HG03045 (cell line): ENCODE data around the gene CLNK.

ENCODE experiments used
- ATAC-seq: cut with Tn5 transposase; IDR thresholded peaks from one replicate; pipeline ENCODE4 v1.9.1; 2021; ENCODE audit warnings: mild to moderate bottlenecking, moderate library complexity; ENCODE audit not compliant: unreplicated experiment

The CLNK gene

GRCh38 chr4:10526429-10527222, 157.9 kb downstream of the CLNK start:
- no peak for ATAC-seq

- ATAC-seq, result no peak
Observed at GRCh38 chr4:10524196-10524833, 160.3 kb downstream of the CLNK start.

- ATAC-seq, result no peak
Observed at GRCh38 chr4:10521424-10521823, 163.1 kb downstream of the CLNK start.

GRCh38 chr4:10509733-10510132, 174.8 kb downstream of the CLNK start:
- no peak for ATAC-seq

- no peak for ATAC-seq
Observed at GRCh38 chr4:10506077-10506476, 178.5 kb downstream of the CLNK start.

- no peak for ATAC-seq
Observed at GRCh38 chr4:10504570-10505179, 179.9 kb downstream of the CLNK start.

- ATAC-seq, result no peak
Observed at GRCh38 chr4:10502717-10503116, 181.9 kb downstream of the CLNK start.

GRCh38 chr4:10500776-10501175, 183.8 kb downstream of the CLNK start:
- no peak for ATAC-seq

GRCh38 chr4:10496200-10496599, 188.4 kb downstream of the CLNK start:
- ATAC-seq, result no peak

GRCh38 chr4:10495651-10496050, 188.9 kb downstream of the CLNK start:
- no peak for ATAC-seq

GRCh38 chr4:10492464-10492863, 192.1 kb downstream of the CLNK start:
- no peak for ATAC-seq

- ATAC-seq, result no peak
Observed at GRCh38 chr4:10491401-10491800, 193.2 kb downstream of the CLNK start.

GRCh38 chr4:10490996-10491395, 193.6 kb downstream of the CLNK start:
- ATAC-seq, result no peak

- no peak for ATAC-seq
Observed at GRCh38 chr4:10482913-10483312, 201.7 kb downstream of the CLNK start.

GRCh38 chr4:10480616-10481015, 204.0 kb downstream of the CLNK start:
- ATAC-seq, result no peak

- no peak for ATAC-seq
Observed at GRCh38 chr4:10478621-10479020, 205.9 kb downstream of the CLNK start.

GRCh38 chr4:10470505-10470904, 214.1 kb downstream of the CLNK start:
- ATAC-seq, result no peak

GRCh38 chr4:10466161-10466560, 218.4 kb downstream of the CLNK start:
- no peak for ATAC-seq

GRCh38 chr4:10462876-10463275, 221.7 kb downstream of the CLNK start:
- no peak for ATAC-seq

GRCh38 chr4:10461850-10462400, 222.6 kb downstream of the CLNK start:
- no peak for ATAC-seq

- ATAC-seq, result peak; percentile 66
Observed at GRCh38 chr4:10461091-10461849, 223.3 kb downstream of the CLNK start.
